ENCODE results near the gene OSTM1. TPM values are rescaled to one million over a fixed set of nuclear protein-coding genes. Genes with fewer than 3 reads are reported as not detected.
A peak's percentile ranks its signal among the peaks of the same experiment; 100 is the strongest.
"Not testable (repeated sequence)": the region's sequence is repeated elsewhere in the genome, so short reads cannot be mapped to it uniquely, and the experiment has no call there.

OSTM1 gene
- total RNA-seq, 1 donor from 2014 or later, result 16.8 TPM

DNA sequence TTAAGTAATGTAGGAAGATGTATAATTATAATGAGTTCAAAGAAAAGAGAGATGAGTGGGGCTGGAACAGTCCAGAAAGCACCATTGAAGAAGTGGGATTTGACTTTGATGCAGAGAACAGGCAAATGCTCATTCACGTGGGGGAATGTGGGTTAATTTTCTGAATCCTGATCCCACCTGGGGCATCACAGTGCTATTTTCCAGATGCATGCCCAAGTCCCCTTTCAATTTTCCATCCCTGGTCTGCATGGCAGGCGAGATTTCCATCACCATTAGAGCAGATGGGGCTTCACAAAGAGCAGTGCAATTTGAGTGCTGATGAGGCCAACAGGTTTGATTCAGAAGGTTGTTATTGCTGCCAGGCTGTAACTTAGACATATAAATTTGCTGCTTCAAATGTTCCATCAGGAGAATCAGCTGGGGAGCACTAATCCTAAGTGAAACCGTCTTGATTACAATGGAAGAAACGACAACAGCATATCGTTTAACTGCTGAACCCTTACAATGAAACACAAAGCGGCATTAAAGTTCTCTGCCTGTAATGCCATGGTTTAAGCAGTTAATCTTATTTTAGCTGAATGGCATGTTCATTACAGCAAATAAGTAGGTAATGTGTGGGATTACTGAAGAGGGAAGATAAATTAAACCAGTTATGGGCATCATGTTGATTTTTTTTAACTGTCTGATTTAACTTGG lies 45.2 kb downstream of the OSTM1 start:
- Mint-ChIP-seq H3K4me3 (no peak overlapping the region), H3K4me1 (peaks cover 25% of the 10 kb centered on the region), H3K36me3 (peaks cover 12% of the 10 kb centered on the region), H3K27me3 (ENCODE audit: low read depth) (no peaks in the 10 kb centered on the region), H3K27ac (peak overlapping the region; percentile 54), H3K9me3 (peaks cover 3% of the 10 kb centered on the region)
- no peak for DNase-seq (ENCODE audit: low spot score in 2 of 2, unreplicated experiment in 2 of 2)
- TF ChIP-seq, protein P1, sequence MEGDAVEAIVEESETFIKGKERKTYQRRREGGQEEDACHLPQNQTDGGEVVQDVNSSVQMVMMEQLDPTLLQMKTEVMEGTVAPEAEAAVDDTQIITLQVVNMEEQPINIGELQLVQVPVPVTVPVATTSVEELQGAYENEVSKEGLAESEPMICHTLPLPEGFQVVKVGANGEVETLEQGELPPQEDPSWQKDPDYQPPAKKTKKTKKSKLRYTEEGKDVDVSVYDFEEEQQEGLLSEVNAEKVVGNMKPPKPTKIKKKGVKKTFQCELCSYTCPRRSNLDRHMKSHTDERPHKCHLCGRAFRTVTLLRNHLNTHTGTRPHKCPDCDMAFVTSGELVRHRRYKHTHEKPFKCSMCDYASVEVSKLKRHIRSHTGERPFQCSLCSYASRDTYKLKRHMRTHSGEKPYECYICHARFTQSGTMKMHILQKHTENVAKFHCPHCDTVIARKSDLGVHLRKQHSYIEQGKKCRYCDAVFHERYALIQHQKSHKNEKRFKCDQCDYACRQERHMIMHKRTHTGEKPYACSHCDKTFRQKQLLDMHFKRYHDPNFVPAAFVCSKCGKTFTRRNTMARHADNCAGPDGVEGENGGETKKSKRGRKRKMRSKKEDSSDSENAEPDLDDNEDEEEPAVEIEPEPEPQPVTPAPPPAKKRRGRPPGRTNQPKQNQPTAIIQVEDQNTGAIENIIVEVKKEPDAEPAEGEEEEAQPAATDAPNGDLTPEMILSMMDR (IDR thresholded peaks at IDR 0.05; ENCODE audit: unreplicated experiment), result no peak

DNA sequence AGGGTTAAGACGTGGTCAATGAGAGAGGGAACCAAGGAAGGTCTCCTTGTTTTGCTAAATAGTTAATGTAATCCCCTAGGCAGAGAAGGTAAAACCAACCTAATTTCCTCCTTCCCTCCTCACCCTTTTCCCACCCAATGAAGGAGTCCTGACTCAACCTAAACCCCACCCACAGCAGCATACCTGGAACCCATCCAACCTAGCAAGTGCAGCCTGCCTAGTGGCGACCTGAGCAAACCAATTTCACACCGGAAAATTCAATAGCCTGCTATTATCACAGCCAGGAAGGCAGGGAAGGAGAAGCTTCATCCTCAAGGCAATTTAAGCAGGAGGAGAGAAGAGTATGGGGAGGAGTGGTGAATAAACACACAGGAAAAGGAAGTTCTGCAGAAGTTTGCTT lies 46.9 kb downstream of the OSTM1 start:
- no peaks in the 10 kb centered on the region for H3K9me3 Mint-ChIP-seq
- H3K4me3 Mint-ChIP-seq, result no peak overlapping the region
- peaks cover 25% of the 10 kb centered on the region for H3K4me1 Mint-ChIP-seq
- H3K27me3 Mint-ChIP-seq (ENCODE audit: low read depth), result no peaks in the 10 kb centered on the region
- H3K36me3 Mint-ChIP-seq, result peaks cover 6% of the 10 kb centered on the region
- TF ChIP-seq, protein P1 (IDR thresholded peaks at IDR 0.05; ENCODE audit: unreplicated experiment), result no peak
- no peak for DNase-seq (ENCODE audit: low spot score in 2 of 2, unreplicated experiment in 2 of 2)
- no peak overlapping the region for H3K27ac Mint-ChIP-seq

DNA sequence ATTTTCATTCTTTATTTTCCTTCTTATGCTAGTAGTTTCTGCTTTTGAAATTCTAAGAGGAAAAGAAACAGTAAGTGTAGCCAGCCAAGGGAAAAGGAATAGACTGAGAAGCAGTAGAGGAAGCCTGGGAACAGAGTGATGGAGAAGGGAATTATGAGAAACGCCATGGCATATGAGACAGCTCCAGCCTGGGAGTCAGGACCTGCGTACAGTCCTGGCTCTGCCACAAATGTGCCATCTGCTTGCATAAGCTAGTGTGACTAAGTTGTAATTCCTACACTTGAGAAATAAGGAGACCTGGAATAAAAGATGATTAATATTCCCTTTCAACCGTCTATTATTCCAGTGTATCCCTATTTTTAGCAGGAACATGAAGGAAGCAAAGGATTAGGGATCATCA lies 47.5 kb downstream of the OSTM1 start:
- H3K4me3 Mint-ChIP-seq, result no peak overlapping the region
- H3K9me3 Mint-ChIP-seq, result no peaks in the 10 kb centered on the region
- TF ChIP-seq, protein P1 (IDR thresholded peaks at IDR 0.05; ENCODE audit: unreplicated experiment), result no peak
- H3K27me3 Mint-ChIP-seq (ENCODE audit: low read depth), result no peaks in the 10 kb centered on the region
- H3K36me3 Mint-ChIP-seq, result peaks cover 3% of the 10 kb centered on the region
- no peak for DNase-seq (ENCODE audit: low spot score in 2 of 2, unreplicated experiment in 2 of 2)
- H3K27ac Mint-ChIP-seq, result no peak overlapping the region
- H3K4me1 Mint-ChIP-seq, result peaks cover 25% of the 10 kb centered on the region

DNA sequence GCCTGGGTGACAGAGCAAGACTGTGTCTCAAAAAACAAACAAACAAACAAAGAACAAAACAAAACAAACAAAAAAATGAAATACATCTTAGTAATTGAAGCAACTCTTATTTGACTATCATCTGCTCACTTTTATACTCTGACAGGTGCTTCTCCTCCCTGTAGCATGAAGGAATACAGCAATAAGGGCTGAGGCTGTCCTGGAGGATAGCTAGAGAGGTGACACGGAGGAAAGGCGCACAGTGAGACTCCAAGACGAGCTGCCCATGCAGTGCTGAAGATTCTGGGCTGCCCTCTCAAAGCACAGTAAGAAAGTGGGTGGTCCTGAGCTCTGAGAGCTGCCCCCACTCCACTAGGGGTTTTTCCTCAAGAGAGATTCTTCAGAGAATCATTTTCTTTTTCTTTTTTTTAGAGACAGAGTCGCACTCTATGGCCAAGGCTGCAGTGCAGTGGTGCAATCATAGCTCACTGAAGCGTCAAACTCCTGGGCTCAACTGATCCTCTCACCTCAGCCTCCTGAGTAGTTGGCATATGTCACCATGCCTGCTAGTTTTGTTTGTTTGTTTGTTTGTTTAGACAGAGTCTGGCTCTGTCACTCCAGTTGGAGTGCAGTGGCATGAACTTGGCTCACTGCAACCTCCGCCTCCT lies 50.0 kb downstream of the OSTM1 start:
- Mint-ChIP-seq H3K9me3 (no peaks in the 10 kb centered on the region), H3K27ac (no peak overlapping the region), H3K36me3 (no peaks in the 10 kb centered on the region), H3K27me3 (ENCODE audit: low read depth) (no peaks in the 10 kb centered on the region), H3K4me1 (peaks cover 15% of the 10 kb centered on the region), H3K4me3 (no peak overlapping the region)
- TF ChIP-seq, protein P1 (IDR thresholded peaks at IDR 0.05; ENCODE audit: unreplicated experiment), result no peak
- no peak for DNase-seq (ENCODE audit: low spot score in 2 of 2, unreplicated experiment in 2 of 2)

DNA sequence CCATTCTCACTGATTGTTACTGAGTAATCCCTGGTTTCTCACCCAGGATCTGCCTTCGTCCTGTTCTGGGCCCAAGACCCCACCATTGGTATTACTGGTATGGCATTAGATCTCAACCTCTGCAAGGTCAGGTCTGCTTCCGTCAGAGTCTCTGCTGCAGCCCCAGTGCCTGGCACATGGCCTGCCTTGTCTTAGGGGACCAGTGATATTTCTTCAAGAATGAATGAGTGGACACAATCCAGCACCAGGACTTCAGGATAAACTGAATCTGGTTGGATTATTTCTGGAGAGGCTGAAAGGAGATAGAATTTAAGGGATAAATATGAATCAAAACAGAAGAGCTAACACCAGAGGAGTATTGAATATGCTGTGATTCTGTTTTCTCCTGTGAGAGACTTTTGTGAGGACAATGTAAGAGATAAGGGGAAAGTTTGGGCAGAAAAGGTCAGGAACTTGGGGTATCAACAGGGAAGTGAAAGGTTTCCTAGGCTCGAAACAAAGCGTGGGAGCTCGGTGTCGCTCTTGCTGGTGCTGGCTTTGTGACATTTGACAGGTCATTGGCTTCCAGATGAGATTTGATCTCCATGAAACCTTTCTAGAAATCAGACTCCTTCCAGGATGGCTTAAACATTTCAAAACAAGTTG lies 53.9 kb downstream of the OSTM1 start:
- no peaks in the 10 kb centered on the region for H3K27me3 Mint-ChIP-seq (ENCODE audit: low read depth)
- TF ChIP-seq, protein P1 (IDR thresholded peaks at IDR 0.05; ENCODE audit: unreplicated experiment), result no peak
- H3K27ac Mint-ChIP-seq, result no peak overlapping the region
- no peaks in the 10 kb centered on the region for H3K4me1 Mint-ChIP-seq
- peaks cover 6% of the 10 kb centered on the region for H3K36me3 Mint-ChIP-seq
- peaks cover 10% of the 10 kb centered on the region for H3K9me3 Mint-ChIP-seq
- no peak overlapping the region for H3K4me3 Mint-ChIP-seq
- no peak for DNase-seq (ENCODE audit: low spot score in 2 of 2, unreplicated experiment in 2 of 2)

DNA sequence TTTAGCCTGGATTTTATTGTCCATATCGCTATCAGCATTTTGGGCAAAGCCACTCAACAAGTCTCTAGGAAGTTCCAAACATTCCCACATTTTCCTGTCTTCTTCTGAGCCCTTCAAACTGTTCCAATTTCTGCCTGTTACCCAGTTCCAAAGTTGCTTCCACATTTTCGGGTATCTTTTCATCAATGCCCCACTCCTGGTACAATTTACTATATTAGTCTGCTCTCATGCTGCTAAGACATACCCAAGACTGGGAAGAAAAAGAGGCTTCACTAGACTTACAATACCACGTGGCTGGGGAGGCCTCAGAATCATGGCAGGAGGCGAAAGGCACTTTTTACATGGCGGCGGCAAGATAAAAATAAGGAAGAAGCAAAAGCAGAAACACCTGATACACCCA lies 58.3 kb downstream of the OSTM1 start:
- not testable (repeated sequence) for H3K4me3 Mint-ChIP-seq; H3K27ac Mint-ChIP-seq; H3K4me1 Mint-ChIP-seq; DNase-seq (ENCODE audit: low spot score in 2 of 2, unreplicated experiment in 2 of 2); H3K27me3 Mint-ChIP-seq (ENCODE audit: low read depth)
- Mint-ChIP-seq H3K9me3 (peaks cover 33% of the 10 kb centered on the region), H3K36me3 (peaks cover 11% of the 10 kb centered on the region)
